Neural cell (in vitro differentiated cells): Measurements from ENCODE around the gene PELO. TPM values are rescaled to one million over a fixed set of nuclear protein-coding genes. Genes with fewer than 3 reads are reported as not detected.
A peak's percentile ranks its signal among the peaks of the same experiment; 100 is the strongest.

Source experiments
- H2AFZ ChIP-seq: fragments of 200-600, 300-800 bp; sonication (generic), shearing (Covaris generic); 2 replicates; pipeline ENCODE4 v1.6.0; 2014; ENCODE audit warnings: low read depth, mild to moderate bottlenecking, antibody characterized with exemption, low read length, moderate library complexity
- H3F3A ChIP-seq: fragments of 200-600 bp; shearing (Covaris generic); 2 replicates; pipeline ENCODE4 v1.6.1; 2016; ENCODE audit warnings: mild to moderate bottlenecking, moderate library complexity, mixed read lengths, antibody characterized with exemption, low read length; ENCODE audit not compliant: insufficient read depth, poor library complexity, severe bottlenecking
- H3K27ac ChIP-seq: fragments of 200-600, 300-800 bp; sonication (generic), shearing (Covaris generic); 2 replicates; pipeline ENCODE4 v1.5.1; 2014; ENCODE audit warnings: mild to moderate bottlenecking, low read length, moderate library complexity
- H3K27me3 ChIP-seq: fragments of 300-800, 200-600 bp; sonication (generic), shearing (Covaris generic); 2 replicates; pipeline ENCODE4 v1.6.0; 2014; ENCODE audit warnings: mild to moderate bottlenecking, low read depth, low read length, moderate library complexity; ENCODE audit not compliant: insufficient read depth
- H3K36me3 ChIP-seq: fragments of 300-800, 200-600 bp; sonication (generic), shearing (Covaris generic); 2 replicates; pipeline ENCODE4 v1.5.1; 2014; ENCODE audit warnings: mild to moderate bottlenecking, antibody characterized with exemption, low read length, moderate library complexity; ENCODE audit not compliant: insufficient read depth
- H3K4me2 ChIP-seq: fragments of 300-800, 200-600 bp; sonication (generic), shearing (Covaris generic); 2 replicates; pipeline ENCODE4 v1.6.0; 2014; ENCODE audit warnings: mild to moderate bottlenecking, low read length
- H3K4me3 ChIP-seq: fragments of 300-800, 200-600 bp; sonication (generic), shearing (Covaris generic); 2 replicates; pipeline ENCODE4 v1.5.1; 2014; ENCODE audit warnings: mild to moderate bottlenecking, low read length, moderate library complexity
- H3K79me2 ChIP-seq: fragments of 200-600 bp; shearing (Covaris generic); replicated peaks from 2 replicates; pipeline ENCODE4 v1.6.0; 2014; ENCODE audit warnings: mild to moderate bottlenecking, low read length, moderate library complexity; ENCODE audit not compliant: insufficient read depth
- H3K9ac ChIP-seq: fragments of 300-800, 200-600 bp; sonication (generic), shearing (Covaris generic); 2 replicates; pipeline ENCODE4 v1.6.1; 2016; ENCODE audit warnings: mild to moderate bottlenecking, low read length, mixed read lengths
- H3K9me2 ChIP-seq: fragments of 200-600 bp; shearing (Covaris generic); 2 replicates; pipeline ENCODE4 v1.6.1; 2016; ENCODE audit warnings: mild to moderate bottlenecking, low read length, mixed read lengths; ENCODE audit not compliant: insufficient read depth
- H3K9me3 ChIP-seq: fragments of 200-600, 300-800 bp; sonication (generic), shearing (Covaris generic); 2 replicates; pipeline ENCODE4 v1.6.1; 2016; ENCODE audit warnings: mild to moderate bottlenecking, mixed run types, low read length, moderate library complexity, mixed read lengths
- H4K20me1 ChIP-seq: fragments of 200-600 bp; shearing (Covaris generic); 2 replicates; pipeline ENCODE4 v1.6.1; 2016; ENCODE audit warnings: mild to moderate bottlenecking, mixed run types; ENCODE audit not compliant: insufficient read depth
- EP300 ChIP-seq: fragments of 450-650 bp; conservative IDR thresholded peaks from 2 replicates; pipeline ENCODE4 v1.6.1; 2014; ENCODE audit warnings: antibody characterized with exemption, mild to moderate bottlenecking, moderate library complexity; ENCODE audit not compliant: poor library complexity, severe bottlenecking
- EZH2 ChIP-seq: fragments of 200-600, 300-800 bp; shearing (Covaris generic), sonication (generic); IDR thresholded peaks from 2 replicates; pipeline ENCODE4 v1.6.1; 2014; ENCODE audit warnings: antibody characterized with exemption, low read length, borderline replicate concordance, mild to moderate bottlenecking; ENCODE audit not compliant: insufficient read depth, poor library complexity, severe bottlenecking
- MXI1 ChIP-seq: fragments of 450-650 bp; conservative IDR thresholded peaks from 2 replicates; pipeline ENCODE4 v1.6.1; 2014; ENCODE audit warnings: antibody characterized with exemption, mild to moderate bottlenecking; ENCODE audit not compliant: poor library complexity, severe bottlenecking
- POLR2AphosphoS5 ChIP-seq: IDR thresholded peaks from 2 replicates; pipeline ENCODE4 v1.6.1; 2012
- RAD21 ChIP-seq: fragments of 450-650 bp; conservative IDR thresholded peaks from 2 replicates; pipeline ENCODE4 v1.6.1; 2014; ENCODE audit warnings: antibody characterized with exemption, mild to moderate bottlenecking, moderate library complexity
- SMC3 ChIP-seq: fragments of 450-650 bp; conservative IDR thresholded peaks from 2 replicates; pipeline ENCODE4 v1.6.1; 2014; ENCODE audit warnings: antibody characterized with exemption, mild to moderate bottlenecking, moderate library complexity; ENCODE audit not compliant: poor library complexity
- TAF1 ChIP-seq: IDR thresholded peaks from 2 replicates; pipeline ENCODE4 v1.6.1; 2012; ENCODE audit warnings: low read depth
- polyA plus RNA-seq: library from polyadenylated mRNA; depleted of rRNA; stranded (reverse); fragments of >200 nt; gene quantifications from 2 replicates; pipeline ENCODE4 v1.2.3, GENCODE V29; 2014
- TF ChIP-seq, protein P1 (sequence below): fragments of 450-650 bp; IDR thresholded peaks from 2 replicates; pipeline ENCODE4 v1.5.1; 2014; ENCODE audit warnings: antibody characterized with exemption, mild to moderate bottlenecking, moderate library complexity; ENCODE audit not compliant: poor library complexity, severe bottlenecking
- TF ChIP-seq, protein P2 (sequence below): IDR thresholded peaks from 2 replicates; pipeline ENCODE4 v1.6.1; 2012; ENCODE audit warnings: borderline replicate concordance

The PELO gene
- polyA plus RNA-seq, 1 donor from 2014 or later: 10.5 TPM

DNA sequence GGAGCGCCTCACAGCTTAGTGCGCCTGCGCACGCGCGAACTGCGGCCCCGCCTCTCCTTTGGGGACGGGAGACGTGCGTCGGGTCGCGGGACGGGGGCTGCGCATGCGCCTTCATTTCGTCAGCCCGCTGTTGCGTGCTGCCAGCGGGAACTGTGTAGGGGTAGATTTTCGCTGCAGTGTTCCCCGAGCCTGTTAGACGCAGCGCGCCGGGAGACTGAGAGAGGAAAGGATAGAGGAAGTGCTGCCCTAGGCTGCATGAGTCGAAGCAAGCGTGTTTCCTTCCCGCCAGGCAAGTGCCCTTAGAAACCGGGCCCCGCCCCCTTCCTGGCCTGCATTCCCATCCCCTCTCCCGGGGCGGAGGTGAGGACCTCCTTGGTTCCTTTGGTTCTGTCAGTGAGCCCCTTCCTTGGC is 12.3 kb downstream of the PELO start:
- Histone ChIP-seq H3K9me3 (no peaks in the 10 kb centered on the region), H3F3A (no peaks in the 10 kb centered on the region), H2AFZ (peak overlapping the region; percentile 76), H4K20me1 (no peaks in the 10 kb centered on the region), H3K27me3 (no peaks in the 10 kb centered on the region), H3K4me3 (peak overlapping the region; percentile 88), H3K4me2 (peak overlapping the region; percentile 86), H3K36me3 (peaks cover 4% of the 10 kb centered on the region), H3K9me2 (no peaks in the 10 kb centered on the region), H3K27ac (peak overlapping the region; percentile 89), H3K79me2 (peaks cover 29% of the 10 kb centered on the region), H3K9ac (peak overlapping the region; percentile 79)
- TF ChIP-seq TAF1 (peak; percentile 84), EP300 (no peak), RAD21 (no peak), POLR2AphosphoS5 (peak; percentile 87), MXI1 (peak; percentile 95), SMC3 (peak; percentile 3)
- TF ChIP-seq, protein P1, sequence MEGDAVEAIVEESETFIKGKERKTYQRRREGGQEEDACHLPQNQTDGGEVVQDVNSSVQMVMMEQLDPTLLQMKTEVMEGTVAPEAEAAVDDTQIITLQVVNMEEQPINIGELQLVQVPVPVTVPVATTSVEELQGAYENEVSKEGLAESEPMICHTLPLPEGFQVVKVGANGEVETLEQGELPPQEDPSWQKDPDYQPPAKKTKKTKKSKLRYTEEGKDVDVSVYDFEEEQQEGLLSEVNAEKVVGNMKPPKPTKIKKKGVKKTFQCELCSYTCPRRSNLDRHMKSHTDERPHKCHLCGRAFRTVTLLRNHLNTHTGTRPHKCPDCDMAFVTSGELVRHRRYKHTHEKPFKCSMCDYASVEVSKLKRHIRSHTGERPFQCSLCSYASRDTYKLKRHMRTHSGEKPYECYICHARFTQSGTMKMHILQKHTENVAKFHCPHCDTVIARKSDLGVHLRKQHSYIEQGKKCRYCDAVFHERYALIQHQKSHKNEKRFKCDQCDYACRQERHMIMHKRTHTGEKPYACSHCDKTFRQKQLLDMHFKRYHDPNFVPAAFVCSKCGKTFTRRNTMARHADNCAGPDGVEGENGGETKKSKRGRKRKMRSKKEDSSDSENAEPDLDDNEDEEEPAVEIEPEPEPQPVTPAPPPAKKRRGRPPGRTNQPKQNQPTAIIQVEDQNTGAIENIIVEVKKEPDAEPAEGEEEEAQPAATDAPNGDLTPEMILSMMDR: no peak
- TF ChIP-seq, protein P2, sequence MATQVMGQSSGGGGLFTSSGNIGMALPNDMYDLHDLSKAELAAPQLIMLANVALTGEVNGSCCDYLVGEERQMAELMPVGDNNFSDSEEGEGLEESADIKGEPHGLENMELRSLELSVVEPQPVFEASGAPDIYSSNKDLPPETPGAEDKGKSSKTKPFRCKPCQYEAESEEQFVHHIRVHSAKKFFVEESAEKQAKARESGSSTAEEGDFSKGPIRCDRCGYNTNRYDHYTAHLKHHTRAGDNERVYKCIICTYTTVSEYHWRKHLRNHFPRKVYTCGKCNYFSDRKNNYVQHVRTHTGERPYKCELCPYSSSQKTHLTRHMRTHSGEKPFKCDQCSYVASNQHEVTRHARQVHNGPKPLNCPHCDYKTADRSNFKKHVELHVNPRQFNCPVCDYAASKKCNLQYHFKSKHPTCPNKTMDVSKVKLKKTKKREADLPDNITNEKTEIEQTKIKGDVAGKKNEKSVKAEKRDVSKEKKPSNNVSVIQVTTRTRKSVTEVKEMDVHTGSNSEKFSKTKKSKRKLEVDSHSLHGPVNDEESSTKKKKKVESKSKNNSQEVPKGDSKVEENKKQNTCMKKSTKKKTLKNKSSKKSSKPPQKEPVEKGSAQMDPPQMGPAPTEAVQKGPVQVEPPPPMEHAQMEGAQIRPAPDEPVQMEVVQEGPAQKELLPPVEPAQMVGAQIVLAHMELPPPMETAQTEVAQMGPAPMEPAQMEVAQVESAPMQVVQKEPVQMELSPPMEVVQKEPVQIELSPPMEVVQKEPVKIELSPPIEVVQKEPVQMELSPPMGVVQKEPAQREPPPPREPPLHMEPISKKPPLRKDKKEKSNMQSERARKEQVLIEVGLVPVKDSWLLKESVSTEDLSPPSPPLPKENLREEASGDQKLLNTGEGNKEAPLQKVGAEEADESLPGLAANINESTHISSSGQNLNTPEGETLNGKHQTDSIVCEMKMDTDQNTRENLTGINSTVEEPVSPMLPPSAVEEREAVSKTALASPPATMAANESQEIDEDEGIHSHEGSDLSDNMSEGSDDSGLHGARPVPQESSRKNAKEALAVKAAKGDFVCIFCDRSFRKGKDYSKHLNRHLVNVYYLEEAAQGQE: peak; percentile 72

GRCh38 chr5:52800394-52801213 is 12.9 kb downstream of the PELO start:
- Histone ChIP-seq H3K4me3 (peak overlapping the region; percentile 88), H4K20me1 (no peaks in the 10 kb centered on the region), H2AFZ (peak overlapping the region; percentile 76), H3F3A (no peaks in the 10 kb centered on the region), H3K9ac (peak overlapping the region; percentile 79), H3K27ac (peak overlapping the region; percentile 89), H3K79me2 (peaks cover 29% of the 10 kb centered on the region), H3K36me3 (peaks cover 4% of the 10 kb centered on the region), H3K4me2 (peak overlapping the region; percentile 50), H3K9me3 (no peaks in the 10 kb centered on the region), H3K27me3 (no peaks in the 10 kb centered on the region), H3K9me2 (no peaks in the 10 kb centered on the region)
- TF ChIP-seq MXI1 (peak; percentile 83), RAD21 (no peak), EZH2 (no peak), EP300 (no peak), POLR2AphosphoS5 (no peak)
- TF ChIP-seq, protein P2: no peak
